WERI-Rb-1 (cell line): ENCODE results near the gene EEF1G.

ENCODE experiments used
- DNase-seq: peaks from one replicate; pipeline ENCODE4 v3.0.0-alpha.2; 2020
- H3K27ac ChIP-seq: fragments of 250-450 bp; sonication (Bioruptor Pico); 2 replicates; pipeline ENCODE4 v1.5.1; 2020; ENCODE audit warnings: mild to moderate bottlenecking, moderate library complexity
- H3K27me3 ChIP-seq: fragments of 250-450 bp; sonication (Bioruptor Pico); 2 replicates; pipeline ENCODE4 v1.5.1; 2021; ENCODE audit warnings: mild to moderate bottlenecking, low read depth, moderate library complexity; ENCODE audit not compliant: insufficient read depth, severe bottlenecking
- H3K36me3 ChIP-seq: fragments of 250-450 bp; sonication (Bioruptor Pico); 2 replicates; pipeline ENCODE4 v1.5.1; 2020; ENCODE audit warnings: mild to moderate bottlenecking, moderate library complexity
- H3K4me3 ChIP-seq: 2 replicates; pipeline ENCODE4 v1.5.1; 2011; ENCODE audit warnings: low read depth, mild to moderate bottlenecking, control low read depth, low read length
- H3K9me3 ChIP-seq: fragments of 250-450 bp; sonication (Bioruptor Pico); 2 replicates; pipeline ENCODE4 v1.5.1; 2021; ENCODE audit warnings: mild to moderate bottlenecking, moderate library complexity; ENCODE audit not compliant: severe bottlenecking
- TF ChIP-seq, protein P1 (sequence below): IDR thresholded peaks from 2 replicates; pipeline ENCODE4 v1.5.1; 2011; ENCODE audit warnings: low read depth, mild to moderate bottlenecking, control low read depth, inconsistent platforms, low read length

The EEF1G gene

DNA sequence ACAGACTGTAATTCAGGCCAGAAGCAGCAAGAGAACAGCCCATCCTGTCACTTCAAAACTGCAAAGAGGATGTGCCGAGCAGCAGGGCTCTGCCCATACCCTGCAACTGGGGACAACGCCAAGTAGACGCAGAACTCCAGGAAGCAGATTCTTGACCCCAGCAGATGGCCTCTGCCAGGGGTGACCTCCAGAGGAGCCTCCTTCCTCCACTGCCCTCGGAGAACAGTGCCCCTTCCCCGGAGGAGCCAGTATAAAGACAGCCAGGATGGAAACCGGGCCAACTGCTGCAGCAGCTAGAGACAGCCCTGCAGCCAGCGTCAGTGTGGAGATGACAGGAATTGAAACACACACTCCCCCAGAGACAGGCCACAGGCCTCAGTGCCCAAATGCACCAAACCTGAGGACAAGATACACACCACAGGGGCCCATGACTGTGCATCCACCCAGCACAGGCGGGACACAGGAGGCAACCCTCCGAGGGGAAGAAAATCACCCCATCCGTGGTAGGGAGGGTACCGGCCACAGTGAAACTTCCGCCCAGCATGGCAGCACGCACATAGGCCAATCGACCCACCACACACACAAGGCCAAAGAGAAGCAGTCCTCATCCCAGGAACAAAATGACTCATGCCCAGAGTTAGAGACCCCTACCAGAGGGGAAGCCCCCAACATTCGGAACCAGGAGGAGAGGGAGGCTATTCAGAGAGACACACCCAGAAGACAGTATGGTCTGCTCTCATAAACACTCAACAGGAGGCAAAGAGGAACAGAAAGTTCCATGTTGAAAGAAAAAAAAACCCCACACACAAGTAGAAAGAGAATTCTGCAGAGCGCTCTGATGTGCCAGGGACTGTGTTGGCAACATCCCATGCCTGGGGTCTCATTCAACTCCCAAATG lies 32.6 kb downstream of the EEF1G start:
- Histone ChIP-seq H3K4me3 (no peak overlapping the region), H3K27me3 (peaks cover 29% of the 10 kb centered on the region), H3K36me3 (no peaks in the 10 kb centered on the region), H3K27ac (no peak overlapping the region), H3K9me3 (no peaks in the 10 kb centered on the region)
- TF ChIP-seq, protein P1, sequence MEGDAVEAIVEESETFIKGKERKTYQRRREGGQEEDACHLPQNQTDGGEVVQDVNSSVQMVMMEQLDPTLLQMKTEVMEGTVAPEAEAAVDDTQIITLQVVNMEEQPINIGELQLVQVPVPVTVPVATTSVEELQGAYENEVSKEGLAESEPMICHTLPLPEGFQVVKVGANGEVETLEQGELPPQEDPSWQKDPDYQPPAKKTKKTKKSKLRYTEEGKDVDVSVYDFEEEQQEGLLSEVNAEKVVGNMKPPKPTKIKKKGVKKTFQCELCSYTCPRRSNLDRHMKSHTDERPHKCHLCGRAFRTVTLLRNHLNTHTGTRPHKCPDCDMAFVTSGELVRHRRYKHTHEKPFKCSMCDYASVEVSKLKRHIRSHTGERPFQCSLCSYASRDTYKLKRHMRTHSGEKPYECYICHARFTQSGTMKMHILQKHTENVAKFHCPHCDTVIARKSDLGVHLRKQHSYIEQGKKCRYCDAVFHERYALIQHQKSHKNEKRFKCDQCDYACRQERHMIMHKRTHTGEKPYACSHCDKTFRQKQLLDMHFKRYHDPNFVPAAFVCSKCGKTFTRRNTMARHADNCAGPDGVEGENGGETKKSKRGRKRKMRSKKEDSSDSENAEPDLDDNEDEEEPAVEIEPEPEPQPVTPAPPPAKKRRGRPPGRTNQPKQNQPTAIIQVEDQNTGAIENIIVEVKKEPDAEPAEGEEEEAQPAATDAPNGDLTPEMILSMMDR, result no peak
- DNase-seq, result no peak

DNA sequence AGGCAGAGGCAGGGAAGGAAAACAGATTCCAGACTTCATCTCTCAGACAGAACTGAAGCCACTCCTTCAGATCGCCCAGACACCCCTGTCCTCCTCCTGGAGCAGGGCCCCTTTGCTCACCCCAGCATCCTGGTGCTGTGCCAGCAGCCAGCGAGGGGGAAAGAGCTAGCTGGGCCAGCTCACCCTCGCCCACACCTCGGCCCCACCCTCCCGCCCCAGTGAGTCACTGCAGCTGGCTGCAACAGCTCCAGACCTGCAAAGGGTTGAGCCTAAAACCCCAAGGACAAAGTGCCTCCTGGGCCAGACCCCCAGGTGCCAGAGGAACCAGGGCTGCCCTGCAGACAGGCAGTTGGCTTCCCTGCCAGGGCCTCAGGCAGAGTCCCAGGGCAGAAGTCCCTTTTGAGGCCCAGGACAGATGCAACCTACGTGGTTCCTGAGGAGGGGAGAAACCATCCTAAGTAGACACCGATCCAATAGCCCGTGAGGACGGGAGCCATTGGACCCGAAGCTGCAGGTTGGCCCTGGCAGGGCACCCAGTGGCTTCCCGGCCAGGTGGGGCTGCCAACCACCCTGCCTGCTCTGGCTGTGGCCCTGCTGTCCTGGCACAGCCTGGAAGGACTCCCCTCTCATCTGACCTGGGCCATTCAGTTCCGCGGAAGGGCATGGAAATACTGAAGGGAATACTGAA lies 34.3 kb downstream of the EEF1G start:
- H3K4me3 ChIP-seq, result no peak overlapping the region
- DNase-seq, result no peak
- H3K9me3 ChIP-seq, result no peaks in the 10 kb centered on the region
- H3K27ac ChIP-seq, result no peak overlapping the region
- peaks cover 12% of the 10 kb centered on the region for H3K27me3 ChIP-seq
- TF ChIP-seq, protein P1, result no peak
- H3K36me3 ChIP-seq, result no peaks in the 10 kb centered on the region

DNA sequence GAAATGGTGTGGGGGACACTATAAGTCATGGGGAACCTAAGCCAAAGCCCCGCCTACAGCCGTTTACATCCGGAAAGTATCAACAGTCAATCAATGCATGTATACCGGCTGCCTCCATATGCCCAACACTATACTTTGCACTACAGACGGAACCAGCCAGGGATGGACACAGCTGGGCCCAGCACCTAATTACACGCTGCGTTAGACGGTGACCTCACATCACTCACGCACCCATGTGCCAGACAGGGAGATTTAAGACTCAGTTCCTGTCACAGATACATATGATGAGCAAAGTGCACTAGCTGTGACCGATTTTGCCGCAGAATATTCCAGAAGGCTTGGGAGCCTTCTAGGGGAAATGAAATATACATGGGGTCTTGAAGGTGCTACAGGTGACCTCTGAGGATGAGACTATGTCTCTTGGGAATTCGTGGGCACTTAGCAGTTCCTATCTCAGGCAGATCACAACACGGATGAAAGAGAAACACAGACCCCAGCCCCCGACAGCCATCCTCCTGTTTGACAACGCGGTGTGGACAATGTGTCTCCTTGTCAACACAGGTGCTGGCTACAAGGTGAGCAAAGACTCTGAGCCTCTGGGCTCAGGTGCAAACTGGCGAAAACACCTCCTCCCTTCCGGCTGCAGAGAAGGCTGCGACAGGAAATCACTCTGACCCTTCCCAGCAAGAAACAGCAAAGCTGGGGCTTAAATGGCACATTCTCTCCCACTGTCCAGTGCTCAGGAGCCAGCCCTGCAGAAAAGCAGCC lies 35.0 kb downstream of the EEF1G start:
- Histone ChIP-seq H3K4me3 (no peak overlapping the region), H3K9me3 (no peaks in the 10 kb centered on the region), H3K36me3 (no peaks in the 10 kb centered on the region), H3K27me3 (peaks cover 8% of the 10 kb centered on the region), H3K27ac (no peak overlapping the region)
- DNase-seq, result no peak
- TF ChIP-seq, protein P1, result no peak

- no peak for DNase-seq
- Histone ChIP-seq H3K27me3 (no peaks in the 10 kb centered on the region), H3K36me3 (no peaks in the 10 kb centered on the region), H3K27ac (no peak overlapping the region), H3K4me3 (no peak overlapping the region), H3K9me3 (no peaks in the 10 kb centered on the region)
- TF ChIP-seq, protein P1, result no peak
Observed at GRCh38 chr11:62536301-62536957, 37.3 kb downstream of the EEF1G start.

GRCh38 chr11:62535802-62536201 lies 37.9 kb downstream of the EEF1G start:
- Histone ChIP-seq H3K9me3 (no peaks in the 10 kb centered on the region), H3K27me3 (peaks cover 3% of the 10 kb centered on the region), H3K4me3 (no peak overlapping the region), H3K36me3 (no peaks in the 10 kb centered on the region), H3K27ac (no peak overlapping the region)
- TF ChIP-seq, protein P1, result no peak
- no peak for DNase-seq
